Kidney (tissue), 14 donors: Measurements from ENCODE around the gene ANKRD18B. TPM values are rescaled to one million over a fixed set of nuclear protein-coding genes. Genes with fewer than 3 reads are reported as not detected.
"Not testable (repeated sequence)": the region's sequence is repeated elsewhere in the genome, so short reads cannot be mapped to it uniquely, and the experiment has no call there.

Experiments used
- DNase-seq, 5 donors: peaks; one replicate each; pipeline ENCODE4 v3.0.0-alpha.2; 2013 to 2020
- FAIRE-seq: peaks from 2 replicates; lab custom pipeline; 2012; peaks lifted over from hg19 to GRCh38; lab: Jason Lieb, UNC
- H3K27ac ChIP-seq, 2 donors: one replicate each; pipeline ENCODE4 v1.7.0; 2013; ENCODE audit warnings: low read depth in 2 of 2, low read length in 2 of 2, inconsistent platforms in 1 of 2
- H3K27me3 ChIP-seq: one replicate; pipeline ENCODE4 v1.7.1; 2013; ENCODE audit warnings: low read length, inconsistent platforms; ENCODE audit not compliant: control insufficient read depth, insufficient read depth
- H3K36me3 ChIP-seq, 3 donors: one replicate each; pipeline versions ENCODE4 v1.7.0 to v1.7.1; 2013; ENCODE audit warnings: low read length in 3 of 3, control low read depth in 1 of 3, inconsistent platforms in 1 of 3; ENCODE audit not compliant: insufficient read depth in 3 of 3, control insufficient read depth in 2 of 3
- H3K4me1 ChIP-seq, 3 donors: one replicate each; pipeline versions ENCODE4 v1.7.0 to v1.7.1; 2013; ENCODE audit warnings: low read length in 3 of 3, inconsistent platforms in 1 of 3, low read depth in 1 of 3; ENCODE audit not compliant: control insufficient read depth in 2 of 3, insufficient read depth in 2 of 3
- H3K4me3 ChIP-seq, 3 donors: one replicate each; pipeline versions ENCODE4 v1.7.0 to v1.8.1; 2013; ENCODE audit warnings: low read length in 3 of 3, control low read depth in 1 of 3, inconsistent platforms in 1 of 3
- H3K9ac ChIP-seq, 3 donors: one replicate each; pipeline versions ENCODE4 v1.7.0 to v1.7.1; 2013; ENCODE audit warnings: low read length in 3 of 3, control low read depth in 1 of 3, inconsistent platforms in 1 of 3
- H3K9me3 ChIP-seq, 3 donors: one replicate each; pipeline versions ENCODE4 v1.7.0 to v1.7.1; 2013; ENCODE audit warnings: low read length in 3 of 3, control low read depth in 1 of 3, inconsistent platforms in 1 of 3; ENCODE audit not compliant: control insufficient read depth in 2 of 3, insufficient read depth in 1 of 3
- CTCF ChIP-seq: IDR thresholded peaks from 3 replicates; pipeline ENCODE4 v1.5.1; 2012; ENCODE audit warnings: mild to moderate bottlenecking, moderate library complexity, borderline replicate concordance; ENCODE audit not compliant: insufficient read depth; ENCODE audit errors: extremely low read depth
- intact Hi-C: fragments of 100-400 bp; cut with DNase I; formaldehyde crosslinking; loops from one replicate; pipeline ENCODE4 v1.11.1; 2022
- polyA plus RNA-seq: library from polyadenylated mRNA; stranded (reverse); fragments of 350-450 nt; fragmentation: Illumina TruSeq; extraction: RNeasy Lipid Tissue Mini Kit (QIAGEN cat#74804); gene quantifications from one replicate; pipeline ENCODE4 v1.2.3, GENCODE V29; 2014; ENCODE audit warnings: low read depth, low replicate concordance; ENCODE audit not compliant: insufficient read depth
- total RNA-seq: library from RNA; stranded (reverse); fragmentation: NEBNext Ultra II Directional; extraction: Animal tissue kit (Norgen Biotek cat#: 25700); gene quantifications from one replicate; pipeline ENCODE4 v1.2.1, GENCODE V29; 2021
- donor health status: control.
- donor health status: control.
- donor health status: control.
- donor health status: control.
- donor health status: control.
- donor health status: DM: yes; HTN: yes; CAD: no.
- donor health status: Normal renal cell carcinoma (clear cell type).

The ANKRD18B gene
- total and polyA plus RNA-seq, 2 donors from 2014 or later: 0.72 TPM; not detected in 1

- H3K9ac ChIP-seq, H3K36me3 ChIP-seq, FAIRE-seq, H3K27me3 ChIP-seq, DNase-seq, H3K27ac ChIP-seq, H3K4me3 ChIP-seq, intact Hi-C loops, H3K9me3 ChIP-seq, H3K4me1 ChIP-seq: not testable (repeated sequence)
These were observed 8.6 kb upstream of the ANKRD18B start for GRCh38 chr9:33515342-33515995.

GRCh38 chr9:33516397-33516796 lies 7.7 kb upstream of the ANKRD18B start:
- FAIRE-seq, H3K4me3 ChIP-seq, H3K27ac ChIP-seq, H3K9me3 ChIP-seq, H3K27me3 ChIP-seq, H3K9ac ChIP-seq, DNase-seq, H3K36me3 ChIP-seq, H3K4me1 ChIP-seq, intact Hi-C loops: not testable (repeated sequence)

- DNase-seq (peak in 2 of 5 donors; percentile 47 to 59), FAIRE-seq (peak; percentile 69)
- no peaks in the 10 kb centered on the region for H3K4me1 ChIP-seq
- H3K27me3 ChIP-seq: no peaks in the 10 kb centered on the region
- no peak overlapping the region for H3K4me3 ChIP-seq
- H3K9ac ChIP-seq: no peak overlapping the region
- peaks cover 0 to 7% (median 0%) of the 10 kb centered on the region in 3 donors for H3K9me3 ChIP-seq
- peak; percentile 58 for TF ChIP-seq CTCF
- H3K36me3 ChIP-seq: no peaks in the 10 kb centered on the region
- no peak overlapping the region for H3K27ac ChIP-seq
- intact Hi-C loops: no loop called here
These were observed 6.7 kb upstream of the ANKRD18B start for GRCh38 chr9:33517373-33517772.

- intact Hi-C loops, H3K4me3 ChIP-seq, H3K27me3 ChIP-seq, H3K36me3 ChIP-seq, H3K9ac ChIP-seq, FAIRE-seq, DNase-seq, H3K4me1 ChIP-seq, H3K27ac ChIP-seq, H3K9me3 ChIP-seq: not testable (repeated sequence)
These were observed 6.0 kb upstream of the ANKRD18B start for GRCh38 chr9:33517934-33518577.

- FAIRE-seq, H3K9ac ChIP-seq, H3K4me3 ChIP-seq, DNase-seq, intact Hi-C loops, H3K4me1 ChIP-seq, H3K9me3 ChIP-seq, H3K36me3 ChIP-seq, H3K27ac ChIP-seq: not testable (repeated sequence)
- peaks cover 13% of the 10 kb centered on the region for H3K27me3 ChIP-seq
These were observed 2.2 kb upstream of the ANKRD18B start for GRCh38 chr9:33521861-33522260.
